GM10248 (cell line): ENCODE data around the gene CLASP1.

Source experiments
- CTCF ChIA-PET: fragments of 300-600 bp; sonication (Branson Sonifier 250); formaldehyde crosslinking; extraction: SDS; loops from one replicate; lab custom pipeline; 2021; ENCODE audit warnings: antibody characterized with exemption; lab: Yijun Ruan, JAX
- POLR2A ChIA-PET: fragments of 350-650 bp; sonication (Branson Sonifier 250); formaldehyde crosslinking; extraction: SDS; loops from one replicate; lab custom pipeline; 2020; ENCODE audit warnings: antibody characterized with exemption; lab: Yijun Ruan, JAX
- DNase-seq: peaks from one replicate; pipeline ENCODE4 v3.0.0; 2012; ENCODE audit errors: extremely low spot score
- CTCF ChIP-seq: IDR thresholded peaks from 2 replicates; pipeline ENCODE4 v1.5.1; 2012; ENCODE audit warnings: mild to moderate bottlenecking, low read depth; ENCODE audit errors: extremely low read depth, missing control alignments, control extremely low read depth

CLASP1 gene

GRCh38 chr2:121627525-121628050, 21.7 kb downstream of the CLASP1 start:
- CTCF ChIA-PET, result interaction anchor here (0.9 to 1.6 kb wide), 3 partner anchors 10 to 96 kb away, joined by 3 to 6 read pairs (median 3); no protein-coding TSS in a partner anchor
- POLR2A ChIA-PET, result no interaction called here
- DNase-seq, result no peak
- no peak for TF ChIP-seq CTCF

GRCh38 chr2:121626777-121627524, 22.3 kb downstream of the CLASP1 start:
- TF ChIP-seq CTCF, result no peak
- ChIA-PET CTCF (interaction anchor here (0.8 to 1.6 kb wide), 5 partner anchors 8 to 58 kb away, joined by 3 to 6 read pairs (median 4); no protein-coding TSS in a partner anchor), POLR2A (no interaction called here)
- no peak for DNase-seq

GRCh38 chr2:121625953-121626352, 23.3 kb downstream of the CLASP1 start:
- POLR2A ChIA-PET, result no interaction called here
- no peak for TF ChIP-seq CTCF
- CTCF ChIA-PET, result interaction anchor here (0.8 to 1.6 kb wide), 4 partner anchors 9 to 57 kb away, joined by 3 to 4 read pairs (median 4); no protein-coding TSS in a partner anchor
- no peak for DNase-seq

- no peak for DNase-seq
- POLR2A ChIA-PET, result no interaction called here
- CTCF ChIA-PET, result interaction anchor here (1.1 to 2.9 kb wide), 13 partner anchors 9 to 86 kb away, joined by 3 to 11 read pairs (median 5); partner anchors contain the start of gene RNU4ATAC
- no peak for TF ChIP-seq CTCF
Observed at GRCh38 chr2:121617042-121617599, 32.1 kb downstream of the CLASP1 start.

- ChIA-PET CTCF (interaction anchor here (1.1 to 1.4 kb wide), 2 partner anchors 17 to 25 kb away, joined by 3 to 5 read pairs; no protein-coding TSS in a partner anchor), POLR2A (no interaction called here)
- DNase-seq, result no peak
- TF ChIP-seq CTCF, result no peak
Observed at GRCh38 chr2:121613774-121614173, 35.5 kb downstream of the CLASP1 start.

- CTCF ChIA-PET, result interaction anchor here (1.1 to 1.4 kb wide), 2 partner anchors 16 to 25 kb away, joined by 3 to 5 read pairs; no protein-coding TSS in a partner anchor
- no peak for DNase-seq
- POLR2A ChIA-PET, result no interaction called here
- no peak for TF ChIP-seq CTCF
Observed at GRCh38 chr2:121613152-121613551, 36.1 kb downstream of the CLASP1 start.
